ENCODE measurements around the gene SELENON.
A peak's percentile ranks its signal among the peaks of the same experiment; 100 is the strongest.

SELENON gene

GRCh38 chr1:25792115-25792514 lies 7.9 kb upstream of the SELENON start:
- TF ChIP-seq Cebpa-rat (IDR thresholded peaks at IDR 0.05) = no peak
- no peak overlapping the region for H3K4me3 ChIP-seq
- H3K4me1 ChIP-seq = peaks cover 40% of the 10 kb centered on the region
- H3K9me3 ChIP-seq = no peaks in the 10 kb centered on the region
- no peaks in the 10 kb centered on the region for H3K36me3 ChIP-seq
- no peak overlapping the region for H3K9ac ChIP-seq
- no peak overlapping the region for H3K4me2 ChIP-seq
- H3K27ac ChIP-seq = no peak overlapping the region
- no peaks in the 10 kb centered on the region for H3K27me3 ChIP-seq
- H4K20me1 ChIP-seq = no peaks in the 10 kb centered on the region

GRCh38 chr1:25793585-25794170 lies 6.3 kb upstream of the SELENON start:
- H3K9ac ChIP-seq = no peak overlapping the region
- no peak overlapping the region for H3K4me3 ChIP-seq
- H3K4me1 ChIP-seq = peaks cover 39% of the 10 kb centered on the region
- no peak for TF ChIP-seq Cebpa-rat (IDR thresholded peaks at IDR 0.05)
- H3K4me2 ChIP-seq = peak overlapping the region; percentile 17
- H3K27ac ChIP-seq = no peak overlapping the region
- H3K9me3 ChIP-seq = no peaks in the 10 kb centered on the region
- no peaks in the 10 kb centered on the region for H3K27me3 ChIP-seq
- no peaks in the 10 kb centered on the region for H4K20me1 ChIP-seq
- no peaks in the 10 kb centered on the region for H3K36me3 ChIP-seq

DNA sequence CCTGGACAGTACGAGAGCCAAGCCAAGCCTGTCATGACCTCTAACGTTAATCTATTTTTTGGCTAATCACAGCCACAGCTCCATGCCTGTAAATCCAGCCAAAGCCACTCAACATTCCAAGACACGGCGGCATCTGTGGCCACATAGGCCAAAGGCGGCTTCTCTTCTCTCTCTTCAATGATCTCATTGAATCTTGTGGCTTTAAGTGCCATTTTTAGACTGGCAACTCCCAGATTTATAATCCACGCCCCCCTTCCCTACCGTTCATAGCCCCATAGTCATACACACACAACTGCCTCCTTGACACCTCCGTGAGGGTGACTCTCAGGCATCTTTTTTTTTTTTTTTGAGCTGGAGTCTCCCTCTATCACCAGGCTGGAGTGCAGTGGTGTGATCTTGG lies 5.7 kb upstream of the SELENON start:
- no peak overlapping the region for H3K27ac ChIP-seq
- H4K20me1 ChIP-seq = no peaks in the 10 kb centered on the region
- H3K9ac ChIP-seq = no peak overlapping the region
- peak overlapping the region; percentile 17 for H3K4me2 ChIP-seq
- H3K9me3 ChIP-seq = no peaks in the 10 kb centered on the region
- peaks cover 45% of the 10 kb centered on the region for H3K4me1 ChIP-seq
- no peak for TF ChIP-seq Cebpa-rat (IDR thresholded peaks at IDR 0.05)
- no peaks in the 10 kb centered on the region for H3K27me3 ChIP-seq
- no peaks in the 10 kb centered on the region for H3K36me3 ChIP-seq
- no peak overlapping the region for H3K4me3 ChIP-seq

DNA sequence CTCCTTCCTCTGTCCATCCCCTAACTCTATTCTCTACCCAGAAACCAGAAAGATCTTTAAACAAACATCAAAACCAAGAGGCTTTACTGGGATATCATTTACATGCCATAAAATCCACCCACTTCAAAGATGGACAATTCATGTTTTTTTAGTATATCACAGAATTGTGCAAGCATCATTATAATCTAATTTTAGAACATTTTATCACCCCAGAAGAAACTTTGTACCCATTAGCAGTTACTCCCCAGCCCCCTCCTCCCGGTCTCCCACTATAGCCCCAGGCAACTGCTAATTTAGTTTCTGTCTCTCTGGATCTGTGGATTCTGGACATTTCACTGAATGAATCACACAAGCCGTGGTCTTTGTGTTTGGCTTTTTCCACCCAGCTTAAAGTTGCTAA lies 4.8 kb upstream of the SELENON start:
- Histone ChIP-seq H3K4me2 (no peak overlapping the region), H3K9ac (no peak overlapping the region), H3K4me1 (peaks cover 51% of the 10 kb centered on the region), H3K27me3 (no peaks in the 10 kb centered on the region), H3K9me3 (no peaks in the 10 kb centered on the region), H4K20me1 (no peaks in the 10 kb centered on the region), H3K4me3 (no peak overlapping the region), H3K27ac (no peak overlapping the region), H3K36me3 (no peaks in the 10 kb centered on the region)
- TF ChIP-seq Cebpa-rat (IDR thresholded peaks at IDR 0.05) = no peak

DNA sequence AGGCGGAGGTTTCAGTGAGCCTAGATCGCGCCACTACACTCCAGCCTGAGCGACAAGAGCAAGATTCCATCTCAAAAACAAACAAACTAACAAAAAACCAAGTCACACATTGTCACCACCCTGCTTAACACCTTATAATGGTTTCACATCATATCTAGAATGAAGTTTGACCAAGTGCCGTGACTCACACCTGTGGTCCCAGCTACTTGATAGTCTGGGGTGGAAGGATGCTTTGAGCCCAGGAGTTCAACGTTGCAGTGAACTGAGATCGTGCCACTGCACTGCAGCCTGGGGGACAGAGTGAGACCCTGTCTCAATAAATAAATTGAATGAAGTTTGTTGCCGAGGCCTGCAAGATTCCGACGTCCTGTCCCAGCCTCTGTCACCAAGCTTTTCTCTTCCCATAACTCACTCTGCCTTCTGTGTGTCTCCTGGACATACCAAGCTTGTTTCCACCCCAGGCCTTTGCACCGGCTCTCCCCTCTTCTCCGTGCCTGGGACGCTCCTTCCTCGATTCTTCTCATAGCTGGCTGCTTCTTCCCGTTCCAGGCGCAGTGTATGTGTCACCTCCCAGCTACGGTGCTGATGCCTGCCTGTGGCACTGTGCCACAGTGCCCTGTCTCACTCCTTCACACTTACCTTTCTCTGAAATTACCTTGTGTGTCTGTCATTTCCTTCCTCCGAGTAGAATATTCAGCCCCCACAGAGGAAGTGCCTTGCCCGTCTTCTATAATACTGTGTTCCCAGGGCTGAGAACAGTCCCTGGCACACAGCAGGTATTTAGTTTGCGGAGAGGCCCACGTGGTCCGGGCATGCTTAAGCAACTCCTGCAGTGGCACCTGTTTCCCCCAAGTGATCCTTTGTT lies 3.8 kb upstream of the SELENON start:
- no peaks in the 10 kb centered on the region for H3K36me3 ChIP-seq
- H4K20me1 ChIP-seq = no peaks in the 10 kb centered on the region
- H3K4me3 ChIP-seq = no peak overlapping the region
- H3K9me3 ChIP-seq = no peaks in the 10 kb centered on the region
- H3K27ac ChIP-seq = peak overlapping the region; percentile 8; the same call in 1 of the 2 replicates
- TF ChIP-seq Cebpa-rat (IDR thresholded peaks at IDR 0.05) = no peak
- H3K4me2 ChIP-seq = peak overlapping the region; percentile 56
- peaks cover 58% of the 10 kb centered on the region for H3K4me1 ChIP-seq
- H3K9ac ChIP-seq = 0 out of 2 replicates have a peak overlapping the region, but pooled peaks have one; percentile 0
- H3K27me3 ChIP-seq = no peaks in the 10 kb centered on the region

DNA sequence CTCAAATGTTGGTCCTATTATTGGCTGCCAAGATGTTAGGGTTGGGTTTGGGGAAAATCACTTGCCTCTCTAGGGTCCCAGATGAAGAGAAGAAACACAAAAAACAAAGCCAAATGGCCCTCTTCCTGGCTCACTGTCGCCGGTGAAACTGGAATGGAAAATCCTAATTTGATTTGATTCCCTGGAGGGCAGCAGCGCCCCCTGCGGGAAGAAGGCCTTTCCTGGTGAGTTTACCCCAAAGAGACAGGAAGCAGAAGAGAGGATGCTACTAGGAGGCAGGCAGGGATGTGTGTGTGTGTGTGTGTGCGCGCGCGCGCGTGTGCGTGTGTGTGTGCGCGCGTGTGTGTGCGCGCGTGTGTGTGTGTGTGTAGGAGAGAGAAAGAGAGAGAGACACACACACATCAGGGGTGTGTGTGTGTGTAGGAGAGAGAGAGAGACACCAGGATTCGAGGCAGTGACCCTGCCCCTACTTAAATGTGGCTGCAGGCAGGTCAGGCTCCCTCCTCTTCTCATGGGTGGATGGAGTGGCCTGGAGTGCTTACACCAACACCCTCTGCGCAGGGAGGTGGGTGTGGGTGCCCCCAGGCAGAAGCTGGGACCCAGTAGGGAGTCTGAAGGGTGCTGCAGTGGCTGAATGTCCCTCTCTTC lies 3.1 kb upstream of the SELENON start:
- no peaks in the 10 kb centered on the region for H3K36me3 ChIP-seq
- H3K4me3 ChIP-seq = no peak overlapping the region
- no peaks in the 10 kb centered on the region for H3K27me3 ChIP-seq
- H3K27ac ChIP-seq = peak overlapping the region; percentile 42; the same call in 1 of the 2 replicates
- H3K9me3 ChIP-seq = no peaks in the 10 kb centered on the region
- H3K4me2 ChIP-seq = peak overlapping the region; percentile 56
- no peaks in the 10 kb centered on the region for H4K20me1 ChIP-seq
- no peak for TF ChIP-seq Cebpa-rat (IDR thresholded peaks at IDR 0.05)
- H3K4me1 ChIP-seq = peaks cover 65% of the 10 kb centered on the region
- H3K9ac ChIP-seq = 0 out of 2 replicates have a peak overlapping the region, but pooled peaks have one; percentile 0

- Histone ChIP-seq H3K4me3 (no peak overlapping the region), H3K4me1 (peaks cover 75% of the 10 kb centered on the region), H3K27me3 (no peaks in the 10 kb centered on the region), H3K9me3 (no peaks in the 10 kb centered on the region), H3K9ac (no peak overlapping the region), H3K36me3 (no peaks in the 10 kb centered on the region), H3K4me2 (no peak overlapping the region; the same call in 1 of the 2 replicates), H4K20me1 (peaks cover 5% of the 10 kb centered on the region; the same call in 1 of the 2 replicates), H3K27ac (no peak overlapping the region)
- TF ChIP-seq Cebpa-rat (IDR thresholded peaks at IDR 0.05) = no peak
These were observed 2.1 kb upstream of the SELENON start for GRCh38 chr1:25797939-25798338.

DNA sequence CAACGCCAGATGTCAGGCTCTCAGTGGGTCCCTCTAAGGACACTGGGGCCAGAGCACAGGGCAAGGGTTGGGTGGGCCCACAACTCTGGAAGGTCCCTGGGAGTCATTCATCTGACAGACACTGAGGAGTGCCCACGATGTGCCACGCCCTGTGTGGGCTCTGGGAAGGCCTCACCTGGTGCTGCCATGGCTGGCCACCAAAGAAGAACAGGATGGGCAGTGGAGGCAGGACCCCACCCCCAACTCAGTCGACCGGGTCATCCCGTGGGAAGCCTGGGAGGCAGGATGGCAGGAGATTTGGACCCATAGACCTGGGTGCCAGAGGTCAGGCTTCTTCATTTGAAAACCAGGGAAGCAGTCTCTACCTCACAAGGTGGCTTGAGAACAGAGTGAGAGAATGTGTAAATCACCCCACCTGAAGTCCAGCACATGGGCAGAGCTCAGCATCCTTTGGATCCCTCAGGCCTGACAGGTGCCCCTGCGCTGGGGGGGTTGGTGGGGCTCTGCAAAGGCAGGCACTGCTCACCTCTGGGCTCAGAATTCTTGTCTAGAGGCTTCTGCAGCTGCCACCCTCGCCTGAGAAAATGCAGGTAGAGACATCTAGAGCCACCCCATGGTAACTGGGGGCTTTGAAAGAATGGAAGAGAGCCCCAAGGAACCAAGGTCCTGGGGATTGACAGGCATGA lies 1.2 kb upstream of the SELENON start:
- Histone ChIP-seq H3K9ac (peak overlapping the region; percentile 77; the same call in 1 of the 2 replicates), H3K4me2 (peak overlapping the region; percentile 84), H3K36me3 (no peaks in the 10 kb centered on the region), H4K20me1 (peaks cover 8% of the 10 kb centered on the region; the same call in 1 of the 2 replicates), H3K27ac (0 out of 2 replicates have a peak overlapping the region, but pooled peaks have one; percentile 78), H3K4me3 (no peak overlapping the region), H3K9me3 (no peaks in the 10 kb centered on the region), H3K27me3 (no peaks in the 10 kb centered on the region), H3K4me1 (peaks cover 83% of the 10 kb centered on the region)
- no peak for TF ChIP-seq Cebpa-rat (IDR thresholded peaks at IDR 0.05)

DNA sequence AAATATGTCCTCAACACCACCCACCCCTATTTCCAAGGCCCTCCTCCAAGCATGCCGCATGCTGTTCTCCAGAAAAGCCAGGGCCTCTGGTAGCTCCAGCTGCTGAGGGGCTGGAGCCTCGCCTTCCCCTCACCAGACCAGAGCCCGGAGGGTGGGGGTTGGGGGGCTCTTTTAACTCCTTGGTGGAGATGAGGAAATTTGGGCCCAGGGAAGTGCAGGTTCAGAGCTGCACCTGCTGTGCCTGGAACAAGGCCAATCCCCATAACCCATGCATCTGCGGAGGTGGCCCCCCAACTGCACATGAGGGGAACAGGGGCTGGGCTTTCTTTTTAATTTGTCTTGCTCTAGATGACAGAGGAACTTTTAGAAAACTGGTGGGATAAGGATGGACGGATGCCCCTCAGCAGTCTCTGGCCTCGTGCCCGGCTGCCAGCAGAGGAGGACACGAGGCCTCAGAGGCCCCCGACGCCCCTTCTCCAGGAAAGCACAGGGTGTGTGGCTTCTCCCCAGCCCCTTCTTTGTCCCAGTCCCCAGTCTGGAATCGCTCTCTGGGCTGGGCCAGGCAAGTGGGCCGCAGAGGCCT lies 550 bp upstream of the SELENON start:
- Histone ChIP-seq H4K20me1 (peaks cover 13% of the 10 kb centered on the region; the same call in 1 of the 2 replicates), H3K27ac (peak overlapping the region; percentile 78), H3K4me2 (peak overlapping the region; percentile 84), H3K36me3 (no peaks in the 10 kb centered on the region), H3K27me3 (no peaks in the 10 kb centered on the region), H3K9me3 (no peaks in the 10 kb centered on the region), H3K4me1 (peaks cover 83% of the 10 kb centered on the region), H3K4me3 (peak overlapping the region; percentile 73), H3K9ac (peak overlapping the region; percentile 77)
- no peak for TF ChIP-seq Cebpa-rat (IDR thresholded peaks at IDR 0.05)
